Activated CD4-positive, alpha-beta T cell treated with anti-CD3 and anti-CD28 coated beads, Interleukin-10, Interleukin-2, amounts not matched to agents 100 ng/mL and 50 ng/mL, durations not matched to agents 16 hours and 8 hours (primary cell): ENCODE data around the gene EEIG1.
A peak's percentile ranks its signal among the peaks of the same experiment; 100 is the strongest.

Experiments
- DNase-seq: peaks from one replicate; pipeline ENCODE4 v3.0.0-alpha.2; 2020

The EEIG1 gene

GRCh38 chr9:127999461-127999860, 18.7 kb upstream of the EEIG1 start:
- DNase-seq: no peak

DNA sequence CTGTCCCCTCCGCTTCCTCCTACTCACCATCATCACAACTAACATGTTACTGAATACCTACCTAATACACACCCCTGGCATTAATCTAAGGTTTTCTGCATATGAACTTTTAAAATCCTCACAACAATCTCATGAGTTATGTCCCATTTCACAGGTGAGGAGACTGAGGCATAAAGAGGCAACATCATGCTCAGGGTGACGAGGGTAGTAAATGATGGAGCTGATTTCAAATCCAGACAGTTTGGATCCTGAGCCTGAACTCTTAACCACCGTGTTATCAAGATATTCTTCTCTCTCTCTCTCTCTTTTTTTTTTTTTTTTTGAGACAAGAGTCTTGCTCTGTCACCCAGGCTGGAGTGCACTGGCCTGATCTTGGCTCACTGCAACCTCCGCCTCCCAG, 12.9 kb upstream of the EEIG1 start:
- no peak for DNase-seq

- no peak for DNase-seq
Measured at GRCh38 chr9:127991757-127992274, 11.0 kb upstream of the EEIG1 start.

DNA sequence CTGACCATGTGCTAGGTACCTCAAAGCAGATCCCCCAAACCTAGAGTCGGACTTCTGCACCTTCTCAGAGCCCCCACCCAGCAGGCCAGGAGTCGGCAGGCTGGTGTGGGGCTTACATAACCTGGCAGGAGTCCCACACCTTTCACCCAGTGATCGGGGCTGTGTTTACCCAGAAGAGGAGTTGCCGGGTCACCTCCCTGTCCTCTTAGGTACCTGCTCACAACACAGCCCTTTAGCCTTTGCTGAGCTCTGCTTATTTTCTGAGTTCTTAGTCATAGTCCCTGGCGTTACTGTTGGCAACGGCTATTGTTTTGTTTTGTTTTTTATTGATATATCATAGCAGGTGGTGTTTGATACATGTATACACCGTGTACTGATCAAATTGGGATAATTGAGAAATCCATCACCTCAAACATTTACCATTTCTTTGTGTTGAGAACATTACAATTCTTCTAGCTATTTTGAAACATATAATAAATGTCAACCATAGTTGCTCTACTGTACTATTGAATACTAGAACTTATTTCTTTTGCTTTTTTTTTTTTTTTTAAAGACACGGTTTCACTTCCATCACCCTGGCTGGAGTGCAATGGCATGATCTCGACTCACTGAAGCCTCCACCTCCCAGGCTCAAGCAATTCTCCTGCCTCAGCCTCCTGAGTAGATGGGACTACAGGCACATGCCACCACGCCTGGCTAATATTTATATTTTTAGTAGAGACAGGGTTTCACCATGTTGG, 10.4 kb upstream of the EEIG1 start:
- no peak for DNase-seq

DNA sequence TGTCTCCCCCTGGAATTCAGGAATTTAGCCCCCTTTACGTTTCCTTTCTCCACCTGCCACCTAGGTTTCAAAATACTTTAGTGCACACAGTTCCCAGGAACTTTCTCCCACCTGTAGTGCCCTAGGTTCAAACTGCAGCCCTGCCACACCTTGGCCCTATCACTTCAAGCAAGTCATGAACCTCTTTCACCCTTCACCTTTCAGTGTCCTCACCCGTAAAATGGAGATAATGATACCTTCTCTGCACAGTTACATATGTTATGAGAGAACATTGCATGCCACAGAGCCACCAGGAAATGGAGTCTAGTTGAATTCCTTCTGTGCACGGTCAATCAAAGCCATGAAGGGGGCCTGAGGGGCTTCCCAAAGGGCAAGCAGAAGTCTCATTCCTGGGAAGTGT, 9.8 kb upstream of the EEIG1 start:
- DNase-seq: no peak

- DNase-seq: no peak
Measured at GRCh38 chr9:127989094-127989493, 8.3 kb upstream of the EEIG1 start.

DNA sequence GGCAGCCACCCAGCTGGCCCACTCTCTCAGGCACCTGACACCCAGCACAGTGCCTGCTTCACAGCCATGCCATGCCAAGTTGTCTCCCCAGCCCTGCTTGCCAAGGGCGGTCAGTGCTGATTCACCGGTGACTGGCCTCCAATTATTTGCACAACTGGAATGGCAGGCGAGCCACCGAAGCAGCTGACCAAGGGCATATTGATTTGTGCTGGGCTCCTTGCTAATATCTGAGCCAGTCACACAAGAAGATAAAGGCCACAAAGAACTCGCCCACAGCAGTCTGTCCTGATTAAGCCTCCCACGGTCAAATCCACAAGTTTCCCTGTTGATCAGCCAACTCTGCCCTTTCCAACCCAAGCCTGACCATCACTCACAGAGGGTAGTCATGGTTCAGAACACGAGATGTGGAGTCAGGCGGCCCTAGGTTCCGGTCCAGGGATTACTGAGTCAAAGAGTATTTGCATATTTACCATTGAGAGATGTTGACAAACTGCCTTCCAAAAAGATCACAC, 6.4 kb upstream of the EEIG1 start:
- DNase-seq: no peak

DNA sequence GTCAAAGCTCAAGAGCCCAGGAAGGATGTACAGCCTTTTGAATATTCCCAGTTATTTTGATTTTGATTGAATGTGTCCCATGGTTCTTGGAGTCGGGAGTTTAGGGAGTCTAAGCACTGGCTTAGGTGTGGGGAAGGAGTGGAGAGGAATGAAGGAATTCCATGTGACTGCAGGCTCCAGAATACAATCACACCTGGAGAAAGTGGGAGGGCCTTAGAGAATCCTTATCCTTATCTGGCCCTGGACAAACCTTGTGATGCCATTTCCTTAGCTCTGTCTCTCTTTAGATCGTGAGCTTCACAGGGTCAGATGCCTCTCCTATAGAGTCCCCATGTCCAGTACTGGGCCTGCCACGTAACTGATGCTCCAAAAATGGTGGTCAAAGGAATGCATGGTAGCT, 4.2 kb upstream of the EEIG1 start:
- DNase-seq: no peak

- DNase-seq: no peak
Measured at GRCh38 chr9:127983847-127984289, 3.1 kb upstream of the EEIG1 start.

GRCh38 chr9:127982912-127983311, 2.1 kb upstream of the EEIG1 start:
- DNase-seq: no peak

GRCh38 chr9:127981559-127982121, 851 bp upstream of the EEIG1 start:
- DNase-seq: no peak

- peak; percentile 50 for DNase-seq
Measured at GRCh38 chr9:127980060-127980705, 606 bp downstream of the EEIG1 start.

DNA sequence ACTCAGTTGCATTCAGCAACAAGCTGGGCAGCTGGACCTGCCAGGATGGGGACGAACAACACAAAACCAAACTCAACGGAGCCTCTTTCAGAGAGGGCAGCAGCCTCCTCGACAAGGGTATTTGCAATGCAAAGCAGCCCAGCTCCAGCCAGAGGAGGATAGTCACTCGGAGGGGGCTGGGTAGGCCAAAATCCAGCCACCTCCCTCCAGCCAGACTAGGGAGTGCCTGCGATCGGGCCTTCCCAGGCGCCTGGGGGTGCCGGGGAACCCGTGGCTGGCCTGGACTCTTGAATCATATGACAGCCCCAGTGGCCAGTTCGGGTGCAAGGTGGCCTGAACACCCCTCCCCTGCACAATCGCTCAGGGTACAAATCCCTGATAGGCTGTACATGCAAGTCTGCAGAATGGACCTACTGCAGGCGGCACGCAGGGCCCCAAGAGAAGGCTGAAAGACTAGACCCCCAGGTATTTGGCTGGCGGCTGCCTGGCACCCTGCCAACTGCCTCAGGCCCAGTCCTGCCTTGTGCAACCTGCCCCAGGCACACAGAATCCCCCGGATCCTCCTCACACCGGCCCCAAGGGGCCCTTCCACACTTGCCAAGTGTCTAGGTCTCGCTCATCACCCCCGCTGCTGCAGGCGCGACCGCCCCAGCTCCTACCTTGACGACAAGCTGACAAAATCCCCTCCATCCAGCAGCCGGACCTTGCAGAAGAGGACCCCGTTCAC, 1.3 kb downstream of the EEIG1 start:
- DNase-seq: peak; percentile 39

- DNase-seq: no peak
Measured at GRCh38 chr9:127979015-127979332, 1.8 kb downstream of the EEIG1 start.

- peak; percentile 48 for DNase-seq
Measured at GRCh38 chr9:127977884-127978647, 2.7 kb downstream of the EEIG1 start.

GRCh38 chr9:127977009-127977883, 3.5 kb downstream of the EEIG1 start:
- DNase-seq: peak; percentile 50

DNA sequence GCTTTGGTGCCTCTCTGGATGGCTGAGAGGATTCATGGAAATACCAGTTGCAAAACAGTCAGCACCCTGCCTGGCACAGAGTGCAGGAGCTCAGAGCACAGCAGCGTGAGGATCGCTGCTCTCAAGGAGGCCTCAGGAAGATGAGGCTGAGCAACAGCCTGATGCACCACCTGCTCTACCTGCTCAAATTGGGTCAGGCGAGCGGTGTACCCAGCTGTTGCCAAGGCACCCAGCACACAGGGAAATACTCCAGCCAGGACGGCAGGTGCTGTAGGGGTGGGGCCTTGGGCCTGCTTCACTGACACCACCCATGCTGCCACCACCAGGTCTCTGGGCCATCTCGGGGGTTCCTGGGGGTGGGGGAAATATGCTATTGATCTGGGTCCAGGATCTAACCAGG, 4.3 kb downstream of the EEIG1 start:
- DNase-seq: no peak

- no peak for DNase-seq
Measured at GRCh38 chr9:127975376-127976315, 5.1 kb downstream of the EEIG1 start.

DNA sequence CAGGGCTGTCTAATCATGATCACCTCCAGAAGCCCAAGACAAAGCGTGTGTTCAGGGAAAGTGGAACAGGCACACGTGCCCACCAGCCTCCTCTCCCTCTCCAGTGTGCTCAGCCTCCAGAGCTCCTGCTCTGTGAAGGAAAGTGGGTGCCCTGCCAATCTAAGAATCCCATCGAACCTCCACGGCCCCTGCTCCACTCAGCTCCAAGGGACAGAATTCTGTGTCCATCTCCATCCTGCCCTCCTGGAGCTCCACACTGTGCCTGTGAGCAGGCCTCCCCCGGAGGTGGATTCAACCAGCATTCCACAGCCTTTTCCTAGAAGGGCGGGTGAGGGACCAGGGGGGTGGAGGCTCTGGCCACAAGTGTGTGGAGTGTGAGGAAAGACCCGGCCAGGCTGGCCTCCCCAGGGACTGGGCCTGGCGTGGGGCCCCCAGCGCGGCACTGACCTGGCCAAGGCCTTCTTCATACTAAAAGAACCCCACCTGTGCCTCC, 6.0 kb downstream of the EEIG1 start:
- DNase-seq: no peak
